Measurements from ENCODE around the gene MMP7.

The MMP7 gene

GRCh38 chr11:102575012-102575411 lies 44.5 kb upstream of the MMP7 start:
- no peak overlapping the region for H3K4me2 ChIP-seq (ENCODE audit: insufficient read depth, low read length, poor library complexity, severe bottlenecking)
- no peak overlapping the region for H3K18ac ChIP-seq (ENCODE audit: low read length)
- no peak overlapping the region for H2AFZ ChIP-seq (ENCODE audit: low read length)
- H3K4me3 ChIP-seq (ENCODE audit: low read length in 2 of 2) = no peak overlapping the region
- WGBS, 2 donors (ENCODE audit: extremely low coverage in 2 of 2, insufficient read length in 2 of 2, insufficient replicate concordance in 1 of 2) = no CpG with 5 or more reads among the region's 2 CpGs
- no peak overlapping the region for H2BK12ac ChIP-seq (ENCODE audit: low read length)
- no peak overlapping the region for H3K9ac ChIP-seq (ENCODE audit: low read depth, low read length, poor library complexity)
- no peak overlapping the region for H4K8ac ChIP-seq (ENCODE audit: low read depth, low read length)
- no peak overlapping the region for H3K27ac ChIP-seq (replicated peaks; ENCODE audit: low read length)
- no peaks in the 10 kb centered on the region for H3K9me3 ChIP-seq (replicated peaks in 1 of 2; ENCODE audit: control insufficient read depth in 2 of 2, insufficient read depth in 1 of 2, low read depth in 1 of 2, low read length in 2 of 2)
- H3K4ac ChIP-seq (ENCODE audit: low read length) = no peak overlapping the region
- no peaks in the 10 kb centered on the region for H3K36me3 ChIP-seq (replicated peaks in 1 of 2; ENCODE audit: control insufficient read depth in 2 of 2, insufficient read depth in 2 of 2, low read length in 2 of 2)
- H3K79me1 ChIP-seq (ENCODE audit: low read depth, low read length) = no peaks in the 10 kb centered on the region
- no peak overlapping the region for H3K23ac ChIP-seq (ENCODE audit: low read depth, low read length, poor library complexity)
- no peak for DNase-seq (ENCODE audit: low spot score)
- H3K4me1 ChIP-seq (ENCODE audit: control insufficient read depth in 2 of 2, insufficient read depth in 1 of 2, low read depth in 1 of 2, low read length in 2 of 2) = no peaks in the 10 kb centered on the region
- H2BK5ac ChIP-seq (ENCODE audit: low read length) = no peak overlapping the region
- H2BK120ac ChIP-seq (ENCODE audit: low read depth, low read length) = no peak overlapping the region
- H2AK5ac ChIP-seq (ENCODE audit: low read depth, low read length) = no peak overlapping the region
- H3K14ac ChIP-seq (ENCODE audit: low read length) = no peak overlapping the region
- no peak overlapping the region for H2BK15ac ChIP-seq (ENCODE audit: low read length)
- H4K91ac ChIP-seq (ENCODE audit: low read depth, low read length, poor library complexity) = no peak overlapping the region
- H3K27me3 ChIP-seq (ENCODE audit: control insufficient read depth in 3 of 3, insufficient read depth in 3 of 3, low read depth in 1 of 3, low read length in 3 of 3) = no peaks in the 10 kb centered on the region

- Histone ChIP-seq H3K23ac (ENCODE audit: low read depth, low read length, poor library complexity) (no peak overlapping the region), H3K9me3 (replicated peaks in 1 of 2; ENCODE audit: control insufficient read depth in 2 of 2, insufficient read depth in 1 of 2, low read depth in 1 of 2, low read length in 2 of 2) (no peaks in the 10 kb centered on the region)
- WGBS, 2 donors (ENCODE audit: extremely low coverage in 2 of 2, insufficient read length in 2 of 2, insufficient replicate concordance in 1 of 2) = no CpG with 5 or more reads among the region's 2 CpGs
These were observed 43.3 kb upstream of the MMP7 start for GRCh38 chr11:102573851-102574250.

GRCh38 chr11:102572554-102573220 lies 42.1 kb upstream of the MMP7 start:
- H2AK5ac ChIP-seq (ENCODE audit: low read depth, low read length) = no peak overlapping the region
- no peak overlapping the region for H2BK12ac ChIP-seq (ENCODE audit: low read length)
- DNase-seq (ENCODE audit: low spot score) = no peak
- H3K27ac ChIP-seq (replicated peaks; ENCODE audit: low read length) = no peak overlapping the region
- no peak overlapping the region for H3K14ac ChIP-seq (ENCODE audit: low read length)
- H4K91ac ChIP-seq (ENCODE audit: low read depth, low read length, poor library complexity) = no peak overlapping the region
- H3K79me1 ChIP-seq (ENCODE audit: low read depth, low read length) = no peaks in the 10 kb centered on the region
- no peak overlapping the region for H4K8ac ChIP-seq (ENCODE audit: low read depth, low read length)
- H3K4me3 ChIP-seq (ENCODE audit: low read length in 2 of 2) = no peak overlapping the region
- no peak overlapping the region for H2BK120ac ChIP-seq (ENCODE audit: low read depth, low read length)
- no peak overlapping the region for H3K18ac ChIP-seq (ENCODE audit: low read length)
- no peak overlapping the region for H3K9ac ChIP-seq (ENCODE audit: low read depth, low read length, poor library complexity)
- no CpG with 5 or more reads among the region's 2 CpGs for WGBS, 2 donors (ENCODE audit: extremely low coverage in 2 of 2, insufficient read length in 2 of 2, insufficient replicate concordance in 1 of 2)
- no peak overlapping the region for H2BK15ac ChIP-seq (ENCODE audit: low read length)
- H2AFZ ChIP-seq (ENCODE audit: low read length) = no peak overlapping the region
- no peak overlapping the region for H3K4me2 ChIP-seq (ENCODE audit: insufficient read depth, low read length, poor library complexity, severe bottlenecking)
- no peaks in the 10 kb centered on the region for H3K4me1 ChIP-seq (ENCODE audit: control insufficient read depth in 2 of 2, insufficient read depth in 1 of 2, low read depth in 1 of 2, low read length in 2 of 2)
- H2BK5ac ChIP-seq (ENCODE audit: low read length) = no peak overlapping the region
- no peak overlapping the region for H3K4ac ChIP-seq (ENCODE audit: low read length)
- H3K36me3 ChIP-seq (replicated peaks in 1 of 2; ENCODE audit: control insufficient read depth in 2 of 2, insufficient read depth in 2 of 2, low read length in 2 of 2) = no peaks in the 10 kb centered on the region
- no peaks in the 10 kb centered on the region for H3K9me3 ChIP-seq (replicated peaks in 1 of 2; ENCODE audit: control insufficient read depth in 2 of 2, insufficient read depth in 1 of 2, low read depth in 1 of 2, low read length in 2 of 2)
- no peaks in the 10 kb centered on the region for H3K27me3 ChIP-seq (ENCODE audit: control insufficient read depth in 3 of 3, insufficient read depth in 3 of 3, low read depth in 1 of 3, low read length in 3 of 3)
- no peak overlapping the region for H3K23ac ChIP-seq (ENCODE audit: low read depth, low read length, poor library complexity)

More at GRCh38 chr11:102573851-102574250, 43.3 kb upstream of the MMP7 start:
- Histone ChIP-seq H3K36me3 (replicated peaks in 1 of 2; ENCODE audit: control insufficient read depth in 2 of 2, insufficient read depth in 2 of 2, low read length in 2 of 2) (no peaks in the 10 kb centered on the region), H3K4me3 (ENCODE audit: low read length in 2 of 2) (no peak overlapping the region), H4K91ac (ENCODE audit: low read depth, low read length, poor library complexity) (no peak overlapping the region), H2AFZ (ENCODE audit: low read length) (no peak overlapping the region), H2AK5ac (ENCODE audit: low read depth, low read length) (no peak overlapping the region), H2BK12ac (ENCODE audit: low read length) (no peak overlapping the region), H2BK120ac (ENCODE audit: low read depth, low read length) (no peak overlapping the region), H2BK15ac (ENCODE audit: low read length) (no peak overlapping the region), H3K4ac (ENCODE audit: low read length) (no peak overlapping the region), H3K4me1 (ENCODE audit: control insufficient read depth in 2 of 2, insufficient read depth in 1 of 2, low read depth in 1 of 2, low read length in 2 of 2) (no peaks in the 10 kb centered on the region), H3K27me3 (ENCODE audit: control insufficient read depth in 3 of 3, insufficient read depth in 3 of 3, low read depth in 1 of 3, low read length in 3 of 3) (no peaks in the 10 kb centered on the region), H3K27ac (replicated peaks; ENCODE audit: low read length) (no peak overlapping the region), H3K14ac (ENCODE audit: low read length) (no peak overlapping the region), H4K8ac (ENCODE audit: low read depth, low read length) (no peak overlapping the region), H3K18ac (ENCODE audit: low read length) (no peak overlapping the region), H3K4me2 (ENCODE audit: insufficient read depth, low read length, poor library complexity, severe bottlenecking) (no peak overlapping the region), H2BK5ac (ENCODE audit: low read length) (no peak overlapping the region), H3K9ac (ENCODE audit: low read depth, low read length, poor library complexity) (no peak overlapping the region), H3K79me1 (ENCODE audit: low read depth, low read length) (no peaks in the 10 kb centered on the region)
- no peak for DNase-seq (ENCODE audit: low spot score)

- Histone ChIP-seq H3K4me2 (ENCODE audit: insufficient read depth, low read length, poor library complexity, severe bottlenecking) (no peak overlapping the region), H2AFZ (ENCODE audit: low read length) (no peak overlapping the region), H2BK120ac (ENCODE audit: low read depth, low read length) (no peak overlapping the region), H2BK5ac (ENCODE audit: low read length) (no peak overlapping the region), H3K4me3 (ENCODE audit: low read length in 2 of 2) (no peak overlapping the region), H2BK12ac (ENCODE audit: low read length) (no peak overlapping the region), H3K79me1 (ENCODE audit: low read depth, low read length) (no peaks in the 10 kb centered on the region), H3K27me3 (ENCODE audit: control insufficient read depth in 3 of 3, insufficient read depth in 3 of 3, low read depth in 1 of 3, low read length in 3 of 3) (no peaks in the 10 kb centered on the region), H4K8ac (ENCODE audit: low read depth, low read length) (no peak overlapping the region), H3K36me3 (replicated peaks in 1 of 2; ENCODE audit: control insufficient read depth in 2 of 2, insufficient read depth in 2 of 2, low read length in 2 of 2) (no peaks in the 10 kb centered on the region), H3K23ac (ENCODE audit: low read depth, low read length, poor library complexity) (no peak overlapping the region), H2AK5ac (ENCODE audit: low read depth, low read length) (no peak overlapping the region), H4K91ac (ENCODE audit: low read depth, low read length, poor library complexity) (no peak overlapping the region), H3K4ac (ENCODE audit: low read length) (no peak overlapping the region), H3K27ac (replicated peaks; ENCODE audit: low read length) (no peak overlapping the region), H3K9me3 (replicated peaks in 1 of 2; ENCODE audit: control insufficient read depth in 2 of 2, insufficient read depth in 1 of 2, low read depth in 1 of 2, low read length in 2 of 2) (peaks cover 0 to 3% of the 10 kb centered on the region in 2 donors), H3K9ac (ENCODE audit: low read depth, low read length, poor library complexity) (no peak overlapping the region), H2BK15ac (ENCODE audit: low read length) (no peak overlapping the region), H3K18ac (ENCODE audit: low read length) (no peak overlapping the region), H3K14ac (ENCODE audit: low read length) (no peak overlapping the region), H3K4me1 (ENCODE audit: control insufficient read depth in 2 of 2, insufficient read depth in 1 of 2, low read depth in 1 of 2, low read length in 2 of 2) (no peaks in the 10 kb centered on the region)
- DNase-seq (ENCODE audit: low spot score) = no peak
- no CpG with 5 or more reads among the region's 3 CpGs for WGBS, 2 donors (ENCODE audit: extremely low coverage in 2 of 2, insufficient read length in 2 of 2, insufficient replicate concordance in 1 of 2)
These were observed 38.3 kb upstream of the MMP7 start for GRCh38 chr11:102568851-102569250.

All from neuronal stem cell (in vitro differentiated cells).